ENCODE data around the gene TAOK3. TPM values are rescaled to one million over a fixed set of nuclear protein-coding genes. Genes with fewer than 3 reads are reported as not detected.

TAOK3 gene
- total and polyA plus RNA-seq, 9 of the 15 experiments (the other 6 are each of a cell fraction or from before 2014, with no cell fraction given), result 24.3 to 83.5 (median 47.1) TPM

DNA sequence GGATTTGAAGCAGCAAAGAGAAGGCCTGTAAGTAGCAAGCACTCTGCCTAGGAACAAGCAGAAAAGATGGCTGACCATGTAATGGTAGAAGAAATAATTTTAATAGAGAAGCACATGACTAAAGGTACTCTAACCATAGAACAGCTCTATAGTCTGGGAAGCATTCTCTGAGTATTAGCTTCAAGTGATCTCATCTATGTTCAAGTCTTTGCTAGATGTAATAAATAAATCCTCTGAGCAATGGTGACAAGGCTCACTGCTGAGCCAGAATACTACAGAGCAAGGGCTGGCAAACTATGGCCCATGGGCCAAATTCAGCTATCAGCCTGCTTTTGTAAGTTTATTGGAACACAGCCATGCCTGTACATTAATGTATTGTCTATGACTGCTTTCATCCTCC, 152.0 kb downstream of the TAOK3 start:
- Histone ChIP-seq H3K4me1 (replicated peaks in 1 of 2; ENCODE audit: control insufficient read depth in 2 of 2, insufficient read depth in 2 of 2, low read length in 2 of 2) (no peaks in the 10 kb centered on the region), H3K27ac (ENCODE audit: extremely low read depth, low read depth, low read length) (no peak overlapping the region), H3K4me2 (ENCODE audit: insufficient read depth, low read length) (no peak overlapping the region)
- TF ChIP-seq ZNF785 (CRISPR knock-in tag; IDR thresholded peaks at IDR 0.05), result no peak
- TF ChIP-seq, protein P1, sequence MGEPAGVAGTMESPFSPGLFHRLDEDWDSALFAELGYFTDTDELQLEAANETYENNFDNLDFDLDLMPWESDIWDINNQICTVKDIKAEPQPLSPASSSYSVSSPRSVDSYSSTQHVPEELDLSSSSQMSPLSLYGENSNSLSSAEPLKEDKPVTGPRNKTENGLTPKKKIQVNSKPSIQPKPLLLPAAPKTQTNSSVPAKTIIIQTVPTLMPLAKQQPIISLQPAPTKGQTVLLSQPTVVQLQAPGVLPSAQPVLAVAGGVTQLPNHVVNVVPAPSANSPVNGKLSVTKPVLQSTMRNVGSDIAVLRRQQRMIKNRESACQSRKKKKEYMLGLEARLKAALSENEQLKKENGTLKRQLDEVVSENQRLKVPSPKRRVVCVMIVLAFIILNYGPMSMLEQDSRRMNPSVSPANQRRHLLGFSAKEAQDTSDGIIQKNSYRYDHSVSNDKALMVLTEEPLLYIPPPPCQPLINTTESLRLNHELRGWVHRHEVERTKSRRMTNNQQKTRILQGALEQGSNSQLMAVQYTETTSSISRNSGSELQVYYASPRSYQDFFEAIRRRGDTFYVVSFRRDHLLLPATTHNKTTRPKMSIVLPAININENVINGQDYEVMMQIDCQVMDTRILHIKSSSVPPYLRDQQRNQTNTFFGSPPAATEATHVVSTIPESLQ (CRISPR knock-in tag; IDR thresholded peaks at IDR 0.05), result no peak
- TF ChIP-seq SMARCB1 (IDR thresholded peaks at IDR 0.05; ENCODE audit: insufficient read length, low read depth), result no peak
- no peak for TF ChIP-seq ZNF717 (CRISPR knock-in tag; IDR thresholded peaks at IDR 0.05)
- no peak for TF ChIP-seq E2F5 (CRISPR knock-in tag; IDR thresholded peaks at IDR 0.05)
- no peak for TF ChIP-seq RCOR1 (IDR thresholded peaks at IDR 0.05; ENCODE audit: borderline replicate concordance in 1 of 2, low read depth in 2 of 2, low read length in 2 of 2)
- no peak for TF ChIP-seq KAT8 (IDR thresholded peaks at IDR 0.05; ENCODE audit: low read depth)
- TF ChIP-seq TAF15 (IDR thresholded peaks at IDR 0.05; ENCODE audit: low read depth, low read length), result no peak
- no peak for TF ChIP-seq FOXJ2 (tag; IDR thresholded peaks at IDR 0.05)
- no peak for TF ChIP-seq ZNF583 (CRISPR knock-in tag; IDR thresholded peaks at IDR 0.05)
- TF ChIP-seq, protein P2, sequence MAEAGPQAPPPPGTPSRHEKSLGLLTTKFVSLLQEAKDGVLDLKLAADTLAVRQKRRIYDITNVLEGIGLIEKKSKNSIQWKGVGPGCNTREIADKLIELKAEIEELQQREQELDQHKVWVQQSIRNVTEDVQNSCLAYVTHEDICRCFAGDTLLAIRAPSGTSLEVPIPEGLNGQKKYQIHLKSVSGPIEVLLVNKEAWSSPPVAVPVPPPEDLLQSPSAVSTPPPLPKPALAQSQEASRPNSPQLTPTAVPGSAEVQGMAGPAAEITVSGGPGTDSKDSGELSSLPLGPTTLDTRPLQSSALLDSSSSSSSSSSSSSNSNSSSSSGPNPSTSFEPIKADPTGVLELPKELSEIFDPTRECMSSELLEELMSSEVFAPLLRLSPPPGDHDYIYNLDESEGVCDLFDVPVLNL (CRISPR knock-in tag; IDR thresholded peaks at IDR 0.05; ENCODE audit: low read depth), result no peak
- no peak for TF ChIP-seq ZC3H4 (CRISPR knock-in tag; IDR thresholded peaks at IDR 0.05; ENCODE audit: borderline replicate concordance)
- no peak for TF ChIP-seq MXD1 (CRISPR knock-in tag; IDR thresholded peaks at IDR 0.05; ENCODE audit: borderline replicate concordance, poor library complexity, severe bottlenecking)
- no peak for TF ChIP-seq HDAC2 (IDR thresholded peaks at IDR 0.05)
- no peak for TF ChIP-seq SMAD2 (IDR thresholded peaks at IDR 0.05; ENCODE audit: low read depth, low read length)
- TF ChIP-seq ZFP91 (CRISPR knock-in tag; IDR thresholded peaks at IDR 0.05), result no peak
- TF ChIP-seq, protein P3, sequence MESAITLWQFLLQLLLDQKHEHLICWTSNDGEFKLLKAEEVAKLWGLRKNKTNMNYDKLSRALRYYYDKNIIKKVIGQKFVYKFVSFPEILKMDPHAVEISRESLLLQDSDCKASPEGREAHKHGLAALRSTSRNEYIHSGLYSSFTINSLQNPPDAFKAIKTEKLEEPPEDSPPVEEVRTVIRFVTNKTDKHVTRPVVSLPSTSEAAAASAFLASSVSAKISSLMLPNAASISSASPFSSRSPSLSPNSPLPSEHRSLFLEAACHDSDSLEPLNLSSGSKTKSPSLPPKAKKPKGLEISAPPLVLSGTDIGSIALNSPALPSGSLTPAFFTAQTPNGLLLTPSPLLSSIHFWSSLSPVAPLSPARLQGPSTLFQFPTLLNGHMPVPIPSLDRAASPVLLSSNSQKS (CRISPR knock-in tag; IDR thresholded peaks at IDR 0.05), result no peak

More for the DNA sequence above, 152.0 kb downstream of the TAOK3 start:
- H3K9ac ChIP-seq (ENCODE audit: insufficient read depth in 1 of 2, low read depth in 2 of 2, low read length in 2 of 2), result no peak overlapping the region
- no peaks in the 10 kb centered on the region for H3K9me3 ChIP-seq (replicated peaks; ENCODE audit: control insufficient read depth, insufficient read depth, low read depth, low read length)
- intact Hi-C loops (cut with micrococcal nuclease), result no loop called here
- no peaks in the 10 kb centered on the region for H4K20me1 ChIP-seq (replicated peaks; ENCODE audit: control insufficient read depth, insufficient read depth, low read length)
- in situ Hi-C loops (cut with MboI), result no loop called here
- H3K27me3 ChIP-seq (ENCODE audit: control insufficient read depth in 2 of 2, insufficient read depth in 2 of 2, low read length in 2 of 2), result no peaks in the 10 kb centered on the region
- H3K9me1 ChIP-seq (ENCODE audit: control insufficient read depth, insufficient read depth, low read length), result no peaks in the 10 kb centered on the region
- DNase-seq (ENCODE audit: extremely low read depth in 1 of 4, low spot score in 3 of 4) (no peak), ATAC-seq (no peak), FAIRE-seq (no peak)
- BruUV-seq (replicated peaks), result no TSS peak
- ChIA-PET POLR2A (interaction anchor here (1.0 kb wide), 1 partner anchor 9 kb away, joined by 3 read pairs; no protein-coding TSS in a partner anchor), CTCF (ENCODE audit: low intra/inter-chr PET ratio) (no interaction called here)
- H3K36me3 ChIP-seq (ENCODE audit: control insufficient read depth, insufficient read depth, low read length), result peaks cover 21% of the 10 kb centered on the region; the same call in 2 of the 3 replicates
- H3K79me2 ChIP-seq (ENCODE audit: control insufficient read depth, insufficient read depth, low read length), result no peaks in the 10 kb centered on the region
- H2AFZ ChIP-seq (ENCODE audit: low read depth, low read length), result no peak overlapping the region
- H3K4me3 ChIP-seq, result no peak overlapping the region

Measured in K562 (cell line).